HepG2 (cell line): ENCODE results near the gene NFKBIL1. TPM values are rescaled to one million over a fixed set of nuclear protein-coding genes. Genes with fewer than 3 reads are reported as not detected.

Source experiments
- ATAC-seq: fragments of 200-7000 bp; cut with Tn5 transposase; 3 replicates; pipeline ENCODE4 v1.9.1; 2020; ENCODE audit warnings: mild to moderate bottlenecking, moderate library complexity
- Bru-seq: library from RNA; stranded (reverse); fragments of 400-500 nt; gene quantifications from one replicate; lab custom pipeline; 2021; lab: Mats Ljungman, UMichigan
- BruChase-seq, 2 experiments: library from RNA; stranded (reverse); fragments of 400-500 nt; gene quantifications; one replicate each; lab custom pipeline; 2021; lab: Mats Ljungman, UMichigan
- BruUV-seq: library from RNA; stranded (reverse); fragments of 400-500 nt; replicated peaks from 2 replicates; lab custom pipeline; 2021; lab: Mats Ljungman, UMichigan
- CTCF ChIA-PET: fragments of 300-600 bp; formaldehyde crosslinking; extraction: SDS; loops from one replicate; lab custom pipeline; 2021; ENCODE audit warnings: low total read pairs, inconsistent platforms, low intra/inter-chr PET ratio; lab: Yijun Ruan, JAX
- POLR2A ChIA-PET: fragments of 350-600 bp; sonication (Branson Sonifier 250); formaldehyde crosslinking; loops from one replicate; lab custom pipeline; 2020; ENCODE audit warnings: antibody characterized with exemption, inconsistent platforms; lab: Yijun Ruan, JAX
- DNase-seq: peaks from one replicate; pipeline ENCODE4 v3.0.0-alpha.2; 2015; ENCODE audit warnings: low spot score
- FAIRE-seq: peaks from 3 replicates; lab custom pipeline; 2011; peaks lifted over from hg19 to GRCh38; lab: Jason Lieb, UNC
- H2AFZ ChIP-seq: one replicate; pipeline ENCODE4 v1.6.1; 2011; ENCODE audit warnings: low read length, inconsistent platforms
- H3K27ac ChIP-seq: fragments of 300-600 bp; 3 replicates; pipeline ENCODE4 v1.8.0; 2011; ENCODE audit warnings: mixed run types, mild to moderate bottlenecking, mixed read lengths, low read length, inconsistent platforms; ENCODE audit not compliant: insufficient read depth; ENCODE audit errors: extremely low read length
- H3K27me3 ChIP-seq, 2 experiments: fragments of 200-600 bp in 1 of 2; 2 replicates in 1 of 2; 3 replicates in 1 of 2; pipeline versions ENCODE4 v1.6.0 to v1.8.0; 2011; ENCODE audit warnings: low read length in 2 of 2, mild to moderate bottlenecking in 2 of 2, moderate library complexity in 2 of 2, inconsistent platforms in 1 of 2; ENCODE audit not compliant: insufficient read depth in 2 of 2, control insufficient read depth in 1 of 2
- H3K36me3 ChIP-seq, 2 experiments: fragments of 200-600 bp in 1 of 2; replicated peaks in 1 of 2; 2 replicates in 1 of 2; 3 replicates in 1 of 2; pipeline versions ENCODE4 v1.5.1 to v1.8.0; 2011; ENCODE audit warnings: low read length in 2 of 2, inconsistent platforms in 1 of 2; ENCODE audit not compliant: insufficient read depth in 2 of 2, control insufficient read depth in 1 of 2
- H3K4me1 ChIP-seq: 2 replicates; pipeline ENCODE4 v1.5.1; 2012; ENCODE audit warnings: low read length, inconsistent platforms; ENCODE audit not compliant: insufficient read depth
- H3K4me2 ChIP-seq: 2 replicates; pipeline ENCODE4 v1.6.0; 2011; ENCODE audit warnings: low read depth, low read length, inconsistent platforms
- H3K4me3 ChIP-seq, 3 experiments: fragments of 200-600 bp in 1 of 3; sonication (generic), shearing (Covaris generic) in 1 of 3; replicated peaks in 1 of 3; 2 replicates each; pipeline ENCODE4 v1.5.1; 2011 to 2016; ENCODE audit warnings: low read length in 3 of 3, inconsistent platforms in 2 of 3, low read depth in 2 of 3, mild to moderate bottlenecking in 2 of 3, control low read depth in 1 of 3, mixed read lengths in 1 of 3; ENCODE audit not compliant: insufficient read depth in 1 of 3
- H3K79me2 ChIP-seq: one replicate; pipeline ENCODE4 v1.6.1; 2011; ENCODE audit warnings: low read length, inconsistent platforms; ENCODE audit not compliant: insufficient read depth
- H3K9ac ChIP-seq: 2 replicates; pipeline ENCODE4 v1.6.0; 2011; ENCODE audit warnings: mild to moderate bottlenecking, low read depth, low read length, inconsistent platforms; ENCODE audit not compliant: insufficient read depth
- H3K9me3 ChIP-seq: 2 replicates; pipeline ENCODE4 v1.5.1; 2012; ENCODE audit warnings: mild to moderate bottlenecking, low read length
- H4K20me1 ChIP-seq: 2 replicates; pipeline ENCODE4 v1.6.0; 2011; ENCODE audit warnings: inconsistent platforms, mild to moderate bottlenecking, low read length, moderate library complexity; ENCODE audit not compliant: insufficient read depth
- AGO1 ChIP-seq: fragments of 200-400 bp; formaldehyde crosslinking; IDR thresholded peaks from 2 replicates; pipeline ENCODE4 v1.6.1; 2017; ENCODE audit warnings: mild to moderate bottlenecking, low read depth, low read length, moderate library complexity; ENCODE audit not compliant: poor library complexity, severe bottlenecking
- DNMT3B ChIP-seq: conservative IDR thresholded peaks from 2 replicates; pipeline ENCODE4 v1.6.1; 2016; ENCODE audit warnings: missing biosample characterization, control low read depth
- JUN ChIP-seq: sonication (generic); formaldehyde crosslinking; IDR thresholded peaks from 2 replicates; pipeline ENCODE4 v1.4.0; 2020; ENCODE audit warnings: mild to moderate bottlenecking, missing genetic modification reagents
- KDM4B ChIP-seq: sonication (generic); formaldehyde crosslinking; IDR thresholded peaks from 2 replicates; pipeline ENCODE4 v1.4.0; 2020; ENCODE audit warnings: missing genetic modification reagents
- KDM5A ChIP-seq: fragments of 200-600 bp; sonication (generic); IDR thresholded peaks from 2 replicates; pipeline ENCODE4 v1.7.0; 2018; ENCODE audit warnings: antibody characterized with exemption, mild to moderate bottlenecking, low read length, borderline replicate concordance
- NFYB ChIP-seq: sonication (generic); formaldehyde crosslinking; IDR thresholded peaks from 2 replicates; pipeline ENCODE4 v1.4.0; 2020; ENCODE audit warnings: missing genetic modification reagents
- NR2C2 ChIP-seq: sonication (generic); formaldehyde crosslinking; IDR thresholded peaks from 2 replicates; pipeline ENCODE4 v1.4.0; 2020; ENCODE audit warnings: missing genetic modification reagents, mild to moderate bottlenecking, moderate library complexity, borderline replicate concordance
- PCBP2 ChIP-seq: fragments of 200-400 bp; formaldehyde crosslinking; optimal IDR thresholded peaks from 2 replicates; pipeline ENCODE3; 2018; ENCODE audit warnings: low read length, low read depth; ENCODE audit not compliant: poor library complexity, severe bottlenecking
- PRMT3 ChIP-seq: sonication (generic); formaldehyde crosslinking; IDR thresholded peaks from 2 replicates; pipeline ENCODE4 v1.8.1; 2022; ENCODE audit warnings: low read depth, mild to moderate bottlenecking, moderate library complexity, missing genetic modification reagents, borderline replicate concordance
- RBM39 ChIP-seq: fragments of 200-400 bp; formaldehyde crosslinking; IDR thresholded peaks from one replicate; pipeline ENCODE4 v1.6.1; 2018; ENCODE audit warnings: antibody characterized with exemption, mild to moderate bottlenecking, low read depth, low read length; ENCODE audit not compliant: poor library complexity, severe bottlenecking
- TEAD3 ChIP-seq: optimal IDR thresholded peaks from 2 replicates; pipeline ENCODE3; 2016; ENCODE audit warnings: borderline replicate concordance
- ZBTB3 ChIP-seq: sonication (generic); formaldehyde crosslinking; IDR thresholded peaks from 2 replicates; pipeline ENCODE4 v1.4.0; 2020; ENCODE audit warnings: low read depth, mild to moderate bottlenecking, moderate library complexity, missing genetic modification reagents, borderline replicate concordance
- ZNF136 ChIP-seq: sonication (generic); formaldehyde crosslinking; IDR thresholded peaks from 2 replicates; pipeline ENCODE4 v1.8.1; 2022; ENCODE audit warnings: low read depth, mild to moderate bottlenecking, moderate library complexity, missing genetic modification reagents
- WGBS: methylation state at CpG from one replicate; pipeline ENCODE4 v1.1.6; 2017; ENCODE audit warnings: low lambda C conversion rate; 5-methylcytosine and 5-hydroxymethylcytosine counted together
- in situ Hi-C: cut with HindIII; loops from 2 replicates; pipeline ENCODE4 v1.10.0; 2017; ENCODE audit warnings: low pct_unique_long_range_greater_than_20kb; ENCODE audit not compliant: extremely low pct_ligation_motif_present
- intact Hi-C: fragments of 100-400 bp; cut with micrococcal nuclease; formaldehyde crosslinking; loops from one replicate; pipeline ENCODE4 v1.10.0; 2022; ENCODE audit not compliant: unreplicated experiment
- long read RNA-seq, 2 experiments: library from RNA in 1 of 2; library from polyadenylated mRNA in 1 of 2; stranded (forward) in 1 of 2; unstranded in 1 of 2; transcript quantifications; one replicate each; pipeline ENCODE4 v2.0.0, GENCODE V29; 2019 to 2022
- polyA minus RNA-seq, 3 experiments: library from RNA; depleted of rRNA, polyadenylated mRNA; stranded (reverse); fragments of >200 nt; gene quantifications; 2 replicates each; pipeline ENCODE4 v1.2.3, GENCODE V29; 2011; ENCODE audit warnings: low replicate concordance in 1 of 3
- polyA plus RNA-seq, 8 experiments: library from polyadenylated mRNA; depleted of rRNA in 3 of 8; stranded (reverse) in 7 of 8; unstranded in 1 of 8; fragments of >200 nt; fragmentation: Illumina TruSeq in 4 of 8; extraction: Trizol in 4 of 8; gene quantifications; 2 replicates each; pipeline versions ENCODE4 v1.2.1 to v1.2.3, GENCODE V29; 2011 to 2016; ENCODE audit warnings: low read depth in 4 of 8, missing spikeins in 1 of 8, mixed read lengths in 1 of 8; ENCODE audit not compliant: insufficient read depth in 1 of 8
- total RNA-seq, 5 experiments: library from RNA; depleted of rRNA; stranded (reverse); fragments of >200 nt; fragmentation: Illumina TruSeq; extraction: Trizol; gene quantifications; 2 replicates each; pipeline ENCODE4 v1.2.3, GENCODE V29; 2016; ENCODE audit warnings: low read depth in 1 of 5
- TF ChIP-seq, protein P1 (sequence below): sonication (generic); formaldehyde crosslinking; IDR thresholded peaks from 2 replicates; pipeline ENCODE4 v1.8.0; 2022; ENCODE audit warnings: missing genetic modification reagents, low read depth, mild to moderate bottlenecking, borderline replicate concordance

Gene NFKBIL1, protein sequence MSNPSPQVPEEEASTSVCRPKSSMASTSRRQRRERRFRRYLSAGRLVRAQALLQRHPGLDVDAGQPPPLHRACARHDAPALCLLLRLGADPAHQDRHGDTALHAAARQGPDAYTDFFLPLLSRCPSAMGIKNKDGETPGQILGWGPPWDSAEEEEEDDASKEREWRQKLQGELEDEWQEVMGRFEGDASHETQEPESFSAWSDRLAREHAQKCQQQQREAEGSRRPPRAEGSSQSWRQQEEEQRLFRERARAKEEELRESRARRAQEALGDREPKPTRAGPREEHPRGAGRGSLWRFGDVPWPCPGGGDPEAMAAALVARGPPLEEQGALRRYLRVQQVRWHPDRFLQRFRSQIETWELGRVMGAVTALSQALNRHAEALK
- total RNA-seq (2016; rRNA removed; fragmentation: Illumina TruSeq; extraction: Trizol) (13.9 and 19.5 TPM in 2 replicates), polyA plus RNA-seq (2011; rRNA removed) (9.7 and 13.7 TPM in 2 replicates), polyA minus RNA-seq (2011; rRNA and poly(A)+ RNA removed; ENCODE audit: low replicate concordance) (7.5 and 37.6 TPM in 2 replicates), Bru-seq, nascent RNA (percentile 68 among the genes with signal in this experiment), BruChase-seq, experiment 1, labeled RNA remaining after a 6-hour chase (percentile 70 among the genes with signal in this experiment), BruChase-seq, experiment 2, labeled RNA remaining after a 2-hour chase (percentile 63 among the genes with signal in this experiment)
- total RNA-seq (2016; cell fraction: cytosol; rRNA removed; fragmentation: Illumina TruSeq; extraction: Trizol; ENCODE audit: low read depth) = 18.2 and 19.6 TPM in 2 replicates
- 16.9 and 19.7 TPM in 2 replicates for total RNA-seq (2016; cell fraction: insoluble cytoplasmic fraction; rRNA removed; fragmentation: Illumina TruSeq; extraction: Trizol)
- total RNA-seq (2016; cell fraction: membrane; rRNA removed; fragmentation: Illumina TruSeq; extraction: Trizol) = 24.8 and 27.5 TPM in 2 replicates
- 11.6 and 12.4 TPM in 2 replicates for total RNA-seq (2016; cell fraction: nucleus; rRNA removed; fragmentation: Illumina TruSeq; extraction: Trizol)
- polyA plus RNA-seq (2011; cell fraction: cytosol; rRNA removed) = 13.1 and 20.6 TPM in 2 replicates
- 18.8 and 23.1 TPM in 2 replicates for polyA plus RNA-seq (2011; cell fraction: nucleus; rRNA removed)
- polyA plus RNA-seq (2012) = 11.6 and 15.0 TPM in 2 replicates
- 19.6 and 20.1 TPM in 2 replicates for polyA plus RNA-seq (2016; cell fraction: cytosol; fragmentation: Illumina TruSeq; extraction: Trizol; ENCODE audit: low read depth)
- 16.2 and 18.3 TPM in 2 replicates for polyA plus RNA-seq (2016; cell fraction: insoluble cytoplasmic fraction; fragmentation: Illumina TruSeq; extraction: Trizol; ENCODE audit: low read depth)
- polyA plus RNA-seq (2016; cell fraction: membrane; fragmentation: Illumina TruSeq; extraction: Trizol; ENCODE audit: low read depth) = 21.4 and 23.3 TPM in 2 replicates
- 16.4 and 17.5 TPM in 2 replicates for polyA plus RNA-seq (2016; cell fraction: nucleus; fragmentation: Illumina TruSeq; extraction: Trizol; ENCODE audit: insufficient read depth, low read depth)
- polyA minus RNA-seq (2011; cell fraction: cytosol; rRNA and poly(A)+ RNA removed) = 9.1 and 9.4 TPM in 2 replicates
- 8.3 and 8.9 TPM in 2 replicates for polyA minus RNA-seq (2011; cell fraction: nucleus; rRNA and poly(A)+ RNA removed)
- long read RNA-seq, experiment 1, transcript NFKBIL1-203 (4 exons, 1,478 nt) = major isoform, 9 of 13 reads
- long read RNA-seq, experiment 1, partial matches to known transcripts = 3 of 13 reads
- long read RNA-seq, experiment 1, other reads (novel, unspliced or antisense) = 0 of 13 reads
- long read RNA-seq, experiment 2, transcript NFKBIL1-201 (4 exons, 1,401 nt) = minor isoform, 7 of 70 reads
- long read RNA-seq, experiment 2, transcript NFKBIL1-203 (4 exons, 1,478 nt) = major isoform, 35 of 70 reads
- long read RNA-seq, experiment 2, partial matches to known transcripts = 23 of 70 reads
- long read RNA-seq, experiment 2, other reads (novel, unspliced or antisense) = 3 of 70 reads

GRCh38 chr6:31546958-31547726, at the start of gene NFKBIL1:
NFKBIL1 (plus strand) TSS chr6:31547608; CDS start chr6:31547695, 87 bp downstream.
- FAIRE-seq (peak; percentile 93), ATAC-seq (peak; percentile 93), DNase-seq (peak; percentile 93)
- CTCF ChIA-PET = interaction anchor here (1.0 to 3.6 kb wide), 3 partner anchors 33 to 53 kb away, joined by 5 to 84 read pairs (median 10); no protein-coding TSS in a partner anchor
- Histone ChIP-seq H3K36me3 (peaks cover 3 to 6% of the 10 kb centered on the region in 2 experiments), H3K4me3 (peak within 1 kb of the TSS; percentile 74 to 93 (median 76)), H3K27me3 (no peaks in the 10 kb centered on the region; a peak in 1 of 5 replicates), H3K9ac (peak within 1 kb of the TSS; percentile 79), H3K27ac (peak within 1 kb of the TSS; percentile 64), H3K79me2 (peaks cover 18% of the 10 kb centered on the region), H2AFZ (peak within 1 kb of the TSS; percentile 81), H4K20me1 (no peaks in the 10 kb centered on the region), H3K4me1 (peaks cover 43% of the 10 kb centered on the region), H3K4me2 (peak within 1 kb of the TSS; percentile 91), H3K9me3 (no peaks in the 10 kb centered on the region)
- intact Hi-C loops = loop anchor here (1.0 to 10.0 kb wide), 4 partner anchors 35 to 108 kb away; partner anchors contain the start of genes APOM, BAG6 and LTB
- in situ Hi-C loops = loop anchor here (5.0 kb wide), 1 partner anchor 50 kb away; no protein-coding TSS in a partner anchor
- WGBS = 1% methylated on average over 25 of the region's 25 CpGs
- no TSS peak for BruUV-seq
- POLR2A ChIA-PET = interaction anchor here (1.0 to 4.6 kb wide), 11 partner anchors 9 to 287 kb away, joined by 3 to 36 read pairs (median 5); partner anchors contain the start of genes APOM, BAG6, GPANK1 and TNF
- no peak for TF ChIP-seq PRMT3 (CRISPR knock-in tag)
- peak; percentile 88 for TF ChIP-seq ZBTB3
- TF ChIP-seq RBM39 = no peak
- peak; percentile 59 for TF ChIP-seq PCBP2
- peak; percentile 96 for TF ChIP-seq NR2C2 (CRISPR knock-in tag)
- TF ChIP-seq JUN = peak; percentile 64; the same call in 1 of the 2 replicates
- peak; percentile 40 for TF ChIP-seq NFYB
- no peak for TF ChIP-seq AGO1
- TF ChIP-seq TEAD3 (CRISPR knock-in tag) = peak; percentile 42
- TF ChIP-seq DNMT3B (CRISPR knock-in tag) = peak; percentile 54; the same call in 1 of the 2 replicates
- TF ChIP-seq ZNF136 (CRISPR knock-in tag) = 0 out of 2 replicates have a peak, but pooled peaks have one; percentile 29
- peak; percentile 95 for TF ChIP-seq KDM5A
- TF ChIP-seq, protein P1, sequence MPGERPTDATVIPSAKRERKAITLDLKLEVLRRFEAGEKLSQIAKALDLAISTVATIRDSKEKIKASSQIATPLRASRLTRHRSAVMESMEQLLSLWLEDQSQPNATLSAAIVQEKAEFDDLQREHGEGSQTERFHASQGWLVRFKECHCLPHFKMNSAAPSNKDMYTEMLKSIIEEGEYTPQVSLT (CRISPR knock-in tag) = no peak
- TF ChIP-seq KDM4B = peak; percentile 86
